Endodermal cell (in vitro differentiated cells): Measurements from ENCODE around the gene DLST. TPM values are rescaled to one million over a fixed set of nuclear protein-coding genes. Genes with fewer than 3 reads are reported as not detected.

ENCODE experiments used
- DNase-seq: peaks from one replicate; pipeline ENCODE4 v3.0.0-alpha.2; 2017
- H3K27ac ChIP-seq: 2 replicates; pipeline ENCODE4 v1.5.1; 2013; ENCODE audit warnings: mild to moderate bottlenecking, low read depth, low read length, moderate library complexity
- H3K27me3 ChIP-seq: 2 replicates; pipeline ENCODE4 v1.6.1; 2013; ENCODE audit warnings: mild to moderate bottlenecking, low read length, moderate library complexity; ENCODE audit not compliant: insufficient read depth, control insufficient read depth, poor library complexity, severe bottlenecking
- H3K36me3 ChIP-seq: 2 replicates; pipeline ENCODE4 v1.7.0; 2013; ENCODE audit warnings: mild to moderate bottlenecking, low read length, moderate library complexity; ENCODE audit not compliant: control insufficient read depth, insufficient read depth
- H3K4me1 ChIP-seq: one replicate; pipeline ENCODE4 v1.7.0; 2013; ENCODE audit warnings: low read length; ENCODE audit not compliant: control insufficient read depth, insufficient read depth
- H3K4me3 ChIP-seq: 2 replicates; pipeline ENCODE4 v1.5.1; 2013; ENCODE audit warnings: mild to moderate bottlenecking, low read length, moderate library complexity
- H3K9ac ChIP-seq: 2 replicates; pipeline ENCODE4 v1.6.1; 2013; ENCODE audit warnings: mild to moderate bottlenecking, low read length, moderate library complexity; ENCODE audit not compliant: poor library complexity, severe bottlenecking; ENCODE audit errors: extremely low read depth
- H3K9me3 ChIP-seq: 2 replicates; pipeline ENCODE4 v1.6.1; 2013; ENCODE audit warnings: mild to moderate bottlenecking, low read length, moderate library complexity; ENCODE audit not compliant: control insufficient read depth
- H3K27ac Mint-ChIP-seq: 2 replicates; pipeline ENCODE4 v1.8.0; 2020; ENCODE audit warnings: mixed read lengths
- H3K27me3 Mint-ChIP-seq: 2 replicates; pipeline ENCODE4 v1.8.0; 2021; ENCODE audit warnings: mild to moderate bottlenecking, mixed read lengths; ENCODE audit not compliant: insufficient read depth
- H3K36me3 Mint-ChIP-seq: 2 replicates; pipeline ENCODE4 v1.8.0; 2020; ENCODE audit warnings: low read depth, mixed read lengths
- H3K4me1 Mint-ChIP-seq: 2 replicates; pipeline ENCODE4 v1.8.0; 2020; ENCODE audit warnings: mixed read lengths
- H3K4me3 Mint-ChIP-seq: 2 replicates; pipeline ENCODE4 v1.8.0; 2020; ENCODE audit warnings: mild to moderate bottlenecking, moderate library complexity, mixed read lengths
- H3K9me3 Mint-ChIP-seq: 2 replicates; pipeline ENCODE4 v1.8.0; 2020; ENCODE audit warnings: mild to moderate bottlenecking, mixed read lengths
- WGBS, 2 experiments: methylation state at CpG; one replicate each; pipeline versions ENCODE4 v1.1.5 to v1.1.7; 2013; ENCODE audit warnings: missing lambda C conversion rate in 2 of 2, mixed read lengths in 1 of 2; ENCODE audit not compliant: insufficient coverage in 1 of 2, insufficient read length in 1 of 2; 5-methylcytosine and 5-hydroxymethylcytosine counted together
- total RNA-seq, 2 donors: library from RNA; stranded (reverse); fragmentation: NEBNext Ultra II Directional in 1 of 2; extraction: Animal tissue kit (Norgen Biotek cat#: 25700) in 1 of 2; gene quantifications; 2 replicates in 1 of 2; 3 replicates in 1 of 2; pipeline ENCODE4 v1.2.1, GENCODE V29; 2021
- TF ChIP-seq, protein P1 (sequence below): fragments of 200-600 bp; sonication (generic); conservative IDR thresholded peaks from 2 replicates; pipeline ENCODE4 v1.5.0; 2021; ENCODE audit warnings: antibody characterized with exemption, mild to moderate bottlenecking

The DLST gene
- total RNA-seq, 2 donors from 2014 or later, result 119 to 126 TPM

DNA sequence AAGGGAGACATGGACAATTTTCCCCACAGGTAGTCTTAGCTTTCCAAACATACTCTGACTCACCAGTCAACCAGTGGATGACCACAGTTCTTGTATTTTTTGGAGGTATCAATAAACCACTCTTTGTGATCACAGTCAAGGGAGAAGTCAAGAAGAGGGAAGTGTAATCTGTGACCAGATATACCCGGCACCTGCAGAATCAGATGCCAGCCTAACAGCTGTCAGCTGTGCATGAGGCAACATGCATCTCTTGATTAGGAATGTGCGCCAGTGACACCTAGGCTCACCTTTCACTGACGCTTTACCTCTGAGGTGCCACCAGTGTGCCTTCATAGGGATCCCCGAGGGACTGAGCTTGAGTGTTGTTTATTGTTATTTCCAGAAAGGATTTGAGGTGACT lies 25.8 kb upstream of the DLST start:
- H3K36me3 ChIP-seq, result no peaks in the 10 kb centered on the region
- no peaks in the 10 kb centered on the region for H3K36me3 Mint-ChIP-seq
- no peak overlapping the region for H3K27ac Mint-ChIP-seq
- no peaks in the 10 kb centered on the region for H3K9me3 ChIP-seq
- TF ChIP-seq, protein P1, sequence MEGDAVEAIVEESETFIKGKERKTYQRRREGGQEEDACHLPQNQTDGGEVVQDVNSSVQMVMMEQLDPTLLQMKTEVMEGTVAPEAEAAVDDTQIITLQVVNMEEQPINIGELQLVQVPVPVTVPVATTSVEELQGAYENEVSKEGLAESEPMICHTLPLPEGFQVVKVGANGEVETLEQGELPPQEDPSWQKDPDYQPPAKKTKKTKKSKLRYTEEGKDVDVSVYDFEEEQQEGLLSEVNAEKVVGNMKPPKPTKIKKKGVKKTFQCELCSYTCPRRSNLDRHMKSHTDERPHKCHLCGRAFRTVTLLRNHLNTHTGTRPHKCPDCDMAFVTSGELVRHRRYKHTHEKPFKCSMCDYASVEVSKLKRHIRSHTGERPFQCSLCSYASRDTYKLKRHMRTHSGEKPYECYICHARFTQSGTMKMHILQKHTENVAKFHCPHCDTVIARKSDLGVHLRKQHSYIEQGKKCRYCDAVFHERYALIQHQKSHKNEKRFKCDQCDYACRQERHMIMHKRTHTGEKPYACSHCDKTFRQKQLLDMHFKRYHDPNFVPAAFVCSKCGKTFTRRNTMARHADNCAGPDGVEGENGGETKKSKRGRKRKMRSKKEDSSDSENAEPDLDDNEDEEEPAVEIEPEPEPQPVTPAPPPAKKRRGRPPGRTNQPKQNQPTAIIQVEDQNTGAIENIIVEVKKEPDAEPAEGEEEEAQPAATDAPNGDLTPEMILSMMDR, result no peak
- H3K27me3 ChIP-seq, result peaks cover 3% of the 10 kb centered on the region
- peaks cover 12% of the 10 kb centered on the region for H3K4me1 ChIP-seq
- H3K27me3 Mint-ChIP-seq, result peaks cover 8% of the 10 kb centered on the region
- DNase-seq, result no peak
- no peak overlapping the region for H3K9ac ChIP-seq
- H3K4me3 Mint-ChIP-seq, result no peak overlapping the region
- H3K9me3 Mint-ChIP-seq, result no peaks in the 10 kb centered on the region
- H3K27ac ChIP-seq, result no peak overlapping the region
- H3K4me1 Mint-ChIP-seq, result peaks cover 15% of the 10 kb centered on the region
- H3K4me3 ChIP-seq, result no peak overlapping the region
- WGBS, 2 experiments, result 71 to 75% methylated on average over 4 of the region's 4 CpGs

DNA sequence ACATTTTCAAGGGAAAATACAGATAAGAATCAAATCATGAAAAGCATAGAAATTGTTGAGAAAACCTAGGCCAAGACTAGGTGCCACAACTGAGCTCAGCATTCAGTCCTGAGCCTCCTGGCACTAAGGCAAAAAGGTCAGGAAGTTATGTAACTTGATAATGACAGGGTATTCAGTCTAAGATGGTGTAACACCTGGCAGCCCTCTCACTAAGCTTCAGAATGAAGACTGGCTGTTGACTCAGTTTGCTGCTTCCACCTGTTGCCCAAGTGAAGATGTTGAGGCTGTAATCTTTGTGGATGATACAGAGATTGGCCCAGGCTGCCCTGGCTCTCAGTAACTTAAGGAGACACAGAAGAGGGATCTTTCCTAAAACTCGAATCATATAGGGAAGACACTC lies 25.4 kb upstream of the DLST start:
- Mint-ChIP-seq H3K36me3 (no peaks in the 10 kb centered on the region), H3K4me1 (peaks cover 15% of the 10 kb centered on the region), H3K9me3 (no peaks in the 10 kb centered on the region), H3K27me3 (peaks cover 8% of the 10 kb centered on the region), H3K4me3 (no peak overlapping the region), H3K27ac (no peak overlapping the region)
- WGBS, 2 experiments, result 95 to 100% methylated on average over 1 of the region's 1 CpG
- Histone ChIP-seq H3K4me3 (no peak overlapping the region), H3K9ac (no peak overlapping the region), H3K27ac (no peak overlapping the region), H3K4me1 (peaks cover 12% of the 10 kb centered on the region), H3K9me3 (no peaks in the 10 kb centered on the region), H3K36me3 (no peaks in the 10 kb centered on the region), H3K27me3 (peaks cover 3% of the 10 kb centered on the region)
- TF ChIP-seq, protein P1, result no peak
- DNase-seq, result no peak

DNA sequence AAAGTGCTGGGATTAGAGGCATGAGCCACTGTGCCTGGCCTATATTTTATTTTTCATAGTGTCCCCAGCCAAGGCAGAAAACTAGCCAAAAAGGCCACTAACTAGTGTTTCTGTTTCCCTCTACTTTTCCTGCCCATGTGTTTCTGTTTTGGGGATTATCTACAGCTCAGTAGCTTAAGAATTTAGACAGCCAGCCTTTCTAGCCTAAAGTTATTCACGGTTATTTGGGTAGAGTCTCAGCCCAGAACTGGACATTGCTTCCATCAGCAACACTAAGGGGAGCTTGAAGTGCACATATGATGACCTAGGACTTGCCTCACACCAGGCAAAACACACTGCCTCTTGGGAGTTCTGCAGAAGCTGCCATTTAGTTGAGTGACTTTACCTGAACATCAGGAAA lies 23.7 kb upstream of the DLST start:
- Histone ChIP-seq H3K4me3 (no peak overlapping the region), H3K9me3 (no peaks in the 10 kb centered on the region), H3K36me3 (no peaks in the 10 kb centered on the region), H3K27ac (no peak overlapping the region), H3K4me1 (peaks cover 12% of the 10 kb centered on the region), H3K27me3 (peaks cover 3% of the 10 kb centered on the region), H3K9ac (no peak overlapping the region)
- H3K4me1 Mint-ChIP-seq, result peaks cover 15% of the 10 kb centered on the region
- no peaks in the 10 kb centered on the region for H3K36me3 Mint-ChIP-seq
- TF ChIP-seq, protein P1, result no peak
- peaks cover 11% of the 10 kb centered on the region for H3K27me3 Mint-ChIP-seq
- no peak overlapping the region for H3K4me3 Mint-ChIP-seq
- no peaks in the 10 kb centered on the region for H3K9me3 Mint-ChIP-seq
- no peak overlapping the region for H3K27ac Mint-ChIP-seq
- no peak for DNase-seq
- 86 to 94% methylated on average over 1 of the region's 1 CpG for WGBS, 2 experiments
